Measurements from ENCODE around the gene IMP4. TPM values are rescaled to one million over a fixed set of nuclear protein-coding genes. Genes with fewer than 3 reads are reported as not detected.
A peak's percentile ranks its signal among the peaks of the same experiment; 100 is the strongest.

IMP4 gene
- total and polyA plus RNA-seq, 2 of the 13 experiments (the other 11 are each of a cell fraction or from before 2014, with no cell fraction given): 142 to 158 TPM

DNA sequence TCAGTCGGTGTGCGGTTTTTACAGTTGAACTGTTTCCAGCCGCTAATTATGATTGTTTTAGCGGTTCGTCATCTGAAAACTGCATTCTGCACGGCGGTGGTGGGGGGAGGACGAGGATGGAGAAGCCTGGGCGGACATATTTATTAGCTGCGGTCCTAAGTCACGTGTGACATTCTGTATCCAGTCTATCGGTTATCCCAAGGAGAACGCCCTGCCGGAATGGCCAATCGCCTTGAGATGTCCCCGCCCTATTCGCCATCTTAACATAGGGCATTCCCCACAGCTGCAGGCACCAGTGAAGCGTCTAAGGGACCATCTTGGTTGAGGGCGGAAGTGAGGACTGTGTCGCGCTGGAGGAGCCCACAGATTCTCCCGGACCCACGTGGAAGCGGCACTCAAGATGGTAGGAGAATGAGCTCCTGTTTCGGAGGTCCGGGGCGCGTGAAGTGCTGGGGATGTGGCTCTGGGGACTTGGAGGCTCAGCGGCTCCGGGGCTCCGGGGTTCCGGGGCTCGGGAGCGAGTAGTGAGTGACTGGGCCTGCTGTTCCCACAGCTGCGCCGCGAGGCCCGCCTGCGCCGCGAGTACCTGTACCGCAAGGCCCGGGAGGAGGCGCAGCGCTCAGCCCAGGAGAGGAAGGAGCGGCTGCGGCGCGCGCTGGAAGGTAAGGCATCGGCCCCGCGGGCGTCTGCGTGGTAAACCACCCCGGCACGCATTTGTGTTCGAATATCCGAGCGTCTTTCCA is at the start of gene IMP4 (continued):
- TF ChIP-seq CREB1 (IDR thresholded peaks at IDR 0.05) (peak; percentile 68), CREB1 (CRISPR knock-in tag; IDR thresholded peaks at IDR 0.05) (peak; percentile 89), ZNF766 (CRISPR knock-in tag; IDR thresholded peaks at IDR 0.05; ENCODE audit: borderline replicate concordance) (no peak; the same call in 1 of the 2 replicates), HNRNPLL (IDR thresholded peaks at IDR 0.05; ENCODE audit: low read depth, low read length, poor library complexity, severe bottlenecking) (peak; percentile 91), EZH2 (conservative IDR thresholded peaks at IDR 0.05; ENCODE audit: low read depth, low read length) (no peak), ZNF670 (CRISPR knock-in tag; IDR thresholded peaks at IDR 0.05; ENCODE audit: borderline replicate concordance) (peak; percentile 85), FOXJ3 (CRISPR knock-in tag; IDR thresholded peaks at IDR 0.05; ENCODE audit: borderline replicate concordance) (peak; percentile 34; the same call in 1 of the 2 replicates), TBX2 (CRISPR knock-in tag; IDR thresholded peaks at IDR 0.05; ENCODE audit: borderline replicate concordance) (peak; percentile 86), FOXA1 (IDR thresholded peaks at IDR 0.05) (no peak), FOXA1 (CRISPR knock-in tag; IDR thresholded peaks at IDR 0.05) (no peak; the same call in 1 of the 2 replicates), SIX4 (CRISPR knock-in tag; IDR thresholded peaks at IDR 0.05) (no peak), PTBP1 (IDR thresholded peaks at IDR 0.05; ENCODE audit: low read depth, low read length, poor library complexity, severe bottlenecking) (no peak), ZNF274 (CRISPR knock-in tag; IDR thresholded peaks at IDR 0.05) (peak; percentile 89), STAT6 (CRISPR knock-in tag; IDR thresholded peaks at IDR 0.05; ENCODE audit: borderline replicate concordance) (peak; percentile 69; the same call in 1 of the 2 replicates), ZNF800 (CRISPR knock-in tag; IDR thresholded peaks at IDR 0.05) (peak; percentile 83; the same call in 1 of the 2 replicates), ZNF678 (CRISPR knock-in tag; IDR thresholded peaks at IDR 0.05) (0 out of 2 replicates have a peak, but pooled peaks have one; percentile 42), ZNF512 (CRISPR knock-in tag; IDR thresholded peaks at IDR 0.05) (0 out of 2 replicates have a peak, but pooled peaks have one; percentile 55)
- TF ChIP-seq, protein P1, sequence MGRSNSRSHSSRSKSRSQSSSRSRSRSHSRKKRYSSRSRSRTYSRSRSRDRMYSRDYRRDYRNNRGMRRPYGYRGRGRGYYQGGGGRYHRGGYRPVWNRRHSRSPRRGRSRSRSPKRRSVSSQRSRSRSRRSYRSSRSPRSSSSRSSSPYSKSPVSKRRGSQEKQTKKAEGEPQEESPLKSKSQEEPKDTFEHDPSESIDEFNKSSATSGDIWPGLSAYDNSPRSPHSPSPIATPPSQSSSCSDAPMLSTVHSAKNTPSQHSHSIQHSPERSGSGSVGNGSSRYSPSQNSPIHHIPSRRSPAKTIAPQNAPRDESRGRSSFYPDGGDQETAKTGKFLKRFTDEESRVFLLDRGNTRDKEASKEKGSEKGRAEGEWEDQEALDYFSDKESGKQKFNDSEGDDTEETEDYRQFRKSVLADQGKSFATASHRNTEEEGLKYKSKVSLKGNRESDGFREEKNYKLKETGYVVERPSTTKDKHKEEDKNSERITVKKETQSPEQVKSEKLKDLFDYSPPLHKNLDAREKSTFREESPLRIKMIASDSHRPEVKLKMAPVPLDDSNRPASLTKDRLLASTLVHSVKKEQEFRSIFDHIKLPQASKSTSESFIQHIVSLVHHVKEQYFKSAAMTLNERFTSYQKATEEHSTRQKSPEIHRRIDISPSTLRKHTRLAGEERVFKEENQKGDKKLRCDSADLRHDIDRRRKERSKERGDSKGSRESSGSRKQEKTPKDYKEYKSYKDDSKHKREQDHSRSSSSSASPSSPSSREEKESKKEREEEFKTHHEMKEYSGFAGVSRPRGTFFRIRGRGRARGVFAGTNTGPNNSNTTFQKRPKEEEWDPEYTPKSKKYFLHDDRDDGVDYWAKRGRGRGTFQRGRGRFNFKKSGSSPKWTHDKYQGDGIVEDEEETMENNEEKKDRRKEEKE (IDR thresholded peaks at IDR 0.05): no peak
- TF ChIP-seq, protein P2, sequence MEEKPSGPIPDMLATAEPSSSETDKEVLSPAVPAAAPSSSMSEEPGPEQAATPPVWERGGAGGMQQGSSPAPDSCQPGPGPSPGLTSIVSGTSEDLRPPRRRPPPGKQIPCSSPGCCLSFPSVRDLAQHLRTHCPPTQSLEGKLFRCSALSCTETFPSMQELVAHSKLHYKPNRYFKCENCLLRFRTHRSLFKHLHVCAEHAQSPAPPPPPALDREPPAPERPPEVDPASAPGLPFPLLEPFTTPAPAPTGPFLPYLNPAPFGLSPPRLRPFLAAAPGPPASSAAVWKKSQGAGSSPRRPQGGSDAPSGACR (CRISPR knock-in tag; IDR thresholded peaks at IDR 0.05): peak; percentile 66; the same call in 1 of the 2 replicates
